DOHH2 (cell line): ENCODE measurements around the gene ARHGAP27.

Source experiments
- CTCF ChIP-seq: fragments of 200-600 bp; sonication (generic); IDR thresholded peaks from one replicate; pipeline ENCODE4 v1.5.1; 2014; ENCODE audit warnings: antibody characterized with exemption, mild to moderate bottlenecking, low read depth, low read length; ENCODE audit not compliant: poor library complexity, severe bottlenecking
- EZH2phosphoT487 ChIP-seq: fragments of 200-600 bp; sonication (generic); IDR thresholded peaks from 2 replicates; pipeline ENCODE4 v1.6.1; 2017; ENCODE audit warnings: borderline replicate concordance, mild to moderate bottlenecking, antibody characterized with exemption, low read length, moderate library complexity, mixed read lengths

GRCh38 chr17:45357364-45357997 lies 75.2 kb downstream of the ARHGAP27 start:
- TF ChIP-seq EZH2phosphoT487 (no peak), CTCF (no peak)
